Stimulated activated CD4-positive, alpha-beta T cell treated with anti-CD3 and anti-CD28 coated beads, Interleukin-1b, Interleukin-23, amount 100 ng/mL, for 1 hour (primary cell): ENCODE results near the gene TMEM101.
"Not testable (repeated sequence)": the region's sequence is repeated elsewhere in the genome, so short reads cannot be mapped to it uniquely, and the experiment has no call there.

Experiments used
- DNase-seq, 2 donors: peaks; one replicate each; pipeline ENCODE4 v3.0.0-alpha.2; 2020; ENCODE audit warnings: low read depth in 2 of 2

Gene TMEM101

DNA sequence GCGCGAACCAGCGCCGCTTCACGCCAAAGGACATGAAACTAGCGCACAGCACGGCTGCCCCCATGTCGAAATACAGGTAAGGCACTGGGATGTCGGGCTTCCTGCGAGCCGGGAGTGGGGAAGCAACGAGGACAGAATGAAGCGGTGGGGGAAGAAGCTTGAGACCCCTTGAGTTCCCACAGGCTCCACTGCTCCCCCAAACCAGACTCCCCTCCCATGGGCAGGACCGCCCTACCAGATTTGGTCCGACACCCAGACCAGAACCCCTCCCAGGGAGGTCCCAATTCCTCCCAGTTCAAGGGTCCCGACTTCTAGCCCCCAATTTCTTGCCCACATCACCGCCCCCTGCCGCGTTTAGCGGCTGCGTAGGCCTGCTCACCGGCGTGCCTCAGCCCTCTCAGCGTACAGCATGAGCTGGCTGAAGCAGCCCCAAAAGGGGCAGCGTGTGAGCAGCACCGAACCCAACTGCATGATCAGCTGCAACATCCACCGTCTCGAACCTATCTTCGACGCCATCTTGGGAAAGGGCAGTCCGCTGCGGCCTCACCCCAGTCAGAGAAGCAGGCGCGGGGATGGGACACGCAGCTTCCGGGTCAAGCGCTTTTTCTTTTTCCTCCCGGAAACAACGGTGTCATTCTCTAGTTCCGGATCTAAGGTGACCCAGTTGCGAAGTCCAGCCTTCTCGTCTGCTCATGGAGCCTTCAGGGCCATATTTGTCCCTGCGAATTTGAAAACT, at the start of gene TMEM101:
Gene TMEM101 (minus strand): TSS at position 527 of the 736 bp plus-strand sequence. CDS start 11 bp downstream, at position 516.
- peak; percentile 71 to 74 for DNase-seq

- DNase-seq = no peak
These were observed 49.2 kb upstream of the TMEM101 start for GRCh38 chr17:44063704-44064639.

DNA sequence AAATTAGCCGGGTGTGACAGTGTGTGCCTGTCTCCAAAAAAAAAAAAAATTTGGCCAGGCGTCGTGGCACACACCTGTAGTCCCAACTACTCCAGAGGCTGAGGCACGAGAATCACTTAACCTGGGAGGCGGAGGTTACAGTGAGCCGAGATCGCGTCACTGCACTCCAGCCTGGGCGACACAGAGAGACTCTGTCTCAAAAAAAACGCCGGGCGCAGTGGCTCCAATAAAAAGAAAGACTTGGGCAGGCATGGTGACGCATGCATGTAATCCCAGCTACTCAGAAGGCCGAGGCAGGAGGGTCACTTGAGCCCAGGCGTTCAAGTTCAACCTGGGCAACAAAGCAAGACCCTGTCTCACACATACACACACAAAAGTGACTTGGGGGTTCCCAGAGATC, 48.1 kb upstream of the TMEM101 start:
- no peak for DNase-seq

GRCh38 chr17:44061446-44061845, 46.7 kb upstream of the TMEM101 start:
- DNase-seq = no peak

- DNase-seq = no peak
These were observed 44.5 kb upstream of the TMEM101 start for GRCh38 chr17:44059101-44059892.

DNA sequence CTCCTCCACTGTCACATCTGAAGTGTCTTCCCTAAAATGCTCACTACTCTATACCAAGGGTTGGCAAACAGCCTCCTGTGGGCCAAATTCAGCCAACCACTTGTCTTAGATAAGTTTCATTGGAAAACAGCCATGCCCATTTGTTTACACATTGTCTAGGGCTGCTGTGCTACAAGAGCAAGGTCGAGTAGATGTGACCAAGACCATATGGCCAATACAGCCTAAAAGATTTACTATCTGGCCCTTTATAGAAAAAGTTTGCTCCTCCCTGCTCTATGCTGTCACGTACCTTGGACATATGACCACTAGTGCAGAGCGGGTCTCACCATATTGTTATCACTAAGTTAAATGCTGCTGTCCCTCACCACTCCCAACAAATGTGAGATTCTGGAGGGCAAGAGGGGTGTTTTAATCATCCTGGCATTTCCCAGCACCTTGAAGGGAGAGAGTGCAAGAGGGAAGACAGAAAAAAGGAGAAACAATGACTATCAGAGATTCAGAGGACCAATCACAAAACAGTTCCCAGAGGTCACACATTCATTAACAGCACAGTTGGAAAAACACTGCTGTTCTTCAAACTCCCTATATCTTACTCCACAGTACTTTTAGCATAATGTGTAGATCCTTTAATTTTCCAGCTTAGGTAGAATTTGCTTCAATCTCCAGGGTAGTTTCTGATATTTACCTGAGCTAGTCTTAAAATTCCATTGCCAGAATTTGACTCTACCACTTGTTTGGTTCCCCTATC, 38.5 kb upstream of the TMEM101 start:
- no peak for DNase-seq

DNA sequence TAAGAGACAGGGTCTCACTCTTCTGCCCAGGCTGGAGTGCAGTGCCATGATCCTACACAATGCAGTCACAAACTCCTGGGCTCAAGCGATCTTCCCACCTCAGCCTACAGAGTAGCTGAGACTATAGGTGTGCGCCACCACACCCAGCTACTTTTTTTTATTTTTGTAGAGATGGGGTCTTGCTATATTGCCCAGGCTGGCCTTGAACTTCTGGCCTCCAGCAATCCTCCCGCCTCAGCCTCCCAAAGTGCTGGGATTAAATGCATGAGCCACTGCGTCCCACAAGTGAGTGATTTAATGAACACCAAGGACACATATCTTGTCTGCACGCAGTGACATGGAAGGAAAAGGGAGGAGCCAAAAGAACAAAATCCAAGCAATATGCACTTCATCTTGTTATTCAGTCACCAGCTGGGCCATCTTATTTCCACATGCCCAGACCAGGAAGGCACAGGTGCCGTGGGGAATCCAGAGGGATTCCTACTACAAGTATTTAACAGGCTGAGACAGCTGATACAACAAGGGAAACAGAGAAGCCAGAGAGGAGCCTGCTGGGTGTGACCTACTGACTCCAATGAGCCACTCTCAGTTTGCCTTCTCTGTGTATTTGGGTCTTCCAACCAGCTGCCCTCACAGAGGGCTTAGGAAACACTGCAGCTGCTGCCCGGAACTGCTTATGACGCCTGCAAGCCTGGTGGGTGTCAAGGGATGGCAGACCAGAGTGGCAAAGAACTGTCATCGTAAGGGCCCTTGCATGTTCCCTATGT, 34.7 kb upstream of the TMEM101 start:
- DNase-seq = no peak

DNA sequence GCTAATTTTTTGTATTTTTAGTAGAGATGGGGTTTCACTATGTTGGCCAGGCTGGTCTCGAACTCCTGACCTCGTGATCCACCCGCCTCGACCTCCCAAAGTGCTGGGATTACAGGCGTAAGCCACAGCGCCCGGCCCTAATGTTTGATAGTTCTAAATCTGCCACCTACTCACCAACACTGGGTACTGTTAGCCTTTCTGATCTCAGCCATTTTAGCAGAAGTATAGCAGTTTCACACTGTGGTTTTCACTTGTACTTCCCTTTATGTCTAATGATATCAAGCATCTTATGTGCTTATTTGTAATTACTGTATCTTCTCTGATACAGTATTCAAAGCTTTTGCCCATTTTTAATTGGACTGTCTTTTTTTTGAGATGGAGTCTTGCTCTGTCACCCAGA, 32.1 kb upstream of the TMEM101 start:
- DNase-seq = not testable (repeated sequence)

- DNase-seq = no peak
These were observed 30.7 kb upstream of the TMEM101 start for GRCh38 chr17:44045486-44045885.

GRCh38 chr17:44044071-44044470, 29.3 kb upstream of the TMEM101 start:
- DNase-seq = no peak

GRCh38 chr17:44043272-44043696, 28.5 kb upstream of the TMEM101 start:
- DNase-seq = no peak

DNA sequence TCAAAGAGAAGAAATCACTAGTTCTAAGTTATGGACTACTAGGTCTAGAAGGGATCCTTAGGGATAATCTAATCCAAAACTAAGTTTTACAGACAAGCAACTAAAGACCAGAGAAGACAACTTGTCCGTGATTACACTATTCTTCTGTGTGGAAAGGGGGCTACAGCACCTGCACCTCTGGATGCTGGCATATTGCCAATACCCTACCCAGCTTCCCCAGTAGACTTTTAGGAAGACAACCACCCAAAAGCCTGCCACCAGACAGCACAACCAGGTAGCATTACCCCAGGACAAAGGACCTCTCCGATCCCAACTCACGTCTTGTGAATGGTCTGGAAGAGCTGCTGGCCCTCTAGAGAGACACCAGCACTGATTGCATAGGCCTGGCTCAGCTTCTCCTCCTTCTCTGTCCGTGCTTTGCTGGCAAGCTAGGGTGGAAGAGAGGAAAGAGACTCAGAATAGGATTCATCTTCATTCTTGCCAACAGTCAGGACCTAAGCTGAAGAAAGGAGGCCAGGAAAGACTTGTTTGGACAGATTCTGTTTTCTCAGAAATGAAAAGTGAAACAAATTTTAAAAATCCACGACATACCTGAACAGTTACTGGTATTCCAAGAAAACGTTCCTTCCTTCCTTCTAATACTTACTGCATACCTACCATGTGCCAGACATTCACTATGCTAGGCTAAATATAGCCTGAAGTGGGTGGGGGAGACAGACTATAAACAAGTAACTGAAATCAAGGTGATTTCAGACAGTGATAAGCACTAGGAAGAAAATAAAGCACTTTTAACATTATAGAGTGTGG, 25.3 kb upstream of the TMEM101 start:
- DNase-seq = no peak

- no peak for DNase-seq
These were observed 23.8 kb upstream of the TMEM101 start for GRCh38 chr17:44038604-44039011.

DNA sequence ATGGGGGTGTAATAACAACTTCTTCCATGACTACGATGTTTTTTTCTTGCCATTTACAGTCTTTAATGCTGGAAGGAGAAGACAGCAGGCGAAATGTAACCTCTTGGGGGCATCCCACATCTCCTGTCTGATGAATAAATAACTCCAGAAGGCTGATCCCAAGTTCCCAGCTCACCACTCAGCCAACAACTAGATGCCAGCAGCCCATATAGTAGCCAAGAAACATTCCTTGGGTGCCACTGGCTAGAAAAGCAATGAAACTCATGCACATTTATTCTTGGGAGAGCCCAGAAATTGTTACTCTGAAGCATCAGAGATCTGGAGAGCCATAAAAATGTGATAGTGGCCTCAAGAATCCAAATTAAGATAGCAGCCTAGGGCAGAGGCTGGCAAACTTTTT, 22.7 kb upstream of the TMEM101 start:
- DNase-seq = no peak

- not testable (repeated sequence) for DNase-seq
These were observed 19.9 kb upstream of the TMEM101 start for GRCh38 chr17:44034688-44035087.

- DNase-seq = no peak
These were observed 19.2 kb upstream of the TMEM101 start for GRCh38 chr17:44033861-44034408.

DNA sequence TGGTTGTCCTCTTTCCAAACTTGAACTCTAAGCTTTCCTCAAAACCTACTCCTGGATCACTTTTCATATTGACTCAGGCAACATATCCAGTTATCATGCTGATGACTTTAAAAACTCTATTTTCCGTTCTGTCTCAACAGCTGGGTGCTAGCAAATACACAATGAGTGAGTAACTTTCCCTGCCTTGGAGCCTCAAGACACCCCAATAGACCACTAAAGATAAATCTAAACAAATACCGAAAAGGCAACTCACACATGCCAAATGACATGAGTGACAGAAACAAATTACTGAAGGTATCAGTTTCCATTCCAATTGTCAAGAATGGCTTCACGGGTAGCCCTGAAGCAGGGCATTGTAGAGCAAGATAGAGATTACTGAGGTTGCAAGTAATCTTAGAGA, 15.7 kb upstream of the TMEM101 start:
- DNase-seq = no peak

DNA sequence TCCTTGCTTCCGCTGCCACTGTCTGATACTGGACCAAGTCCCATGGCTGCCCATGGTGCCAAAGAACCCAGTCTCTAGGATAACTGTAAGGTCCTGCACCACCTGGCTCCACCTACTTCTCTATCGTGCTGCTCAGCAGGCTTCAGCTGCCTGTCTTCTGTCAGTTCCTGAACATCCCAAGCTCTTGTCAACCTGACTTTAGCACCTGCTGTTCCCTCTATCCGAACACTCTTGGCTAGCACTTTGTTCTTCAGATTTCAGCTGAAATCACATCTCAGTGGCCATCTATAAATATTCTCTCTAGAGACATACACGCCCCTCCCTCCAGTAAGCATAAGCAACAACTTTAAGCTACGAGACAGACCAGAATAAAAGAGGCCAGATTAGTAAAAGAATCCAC, 15.0 kb upstream of the TMEM101 start:
- no peak for DNase-seq

- DNase-seq = no peak
These were observed 10.1 kb upstream of the TMEM101 start for GRCh38 chr17:44024853-44025252.
